ENCODE measurements around the gene AKT1S1. TPM values are rescaled to one million over a fixed set of nuclear protein-coding genes. Genes with fewer than 3 reads are reported as not detected.

The AKT1S1 gene
- total and polyA plus RNA-seq, 7 donors: 48.0 to 103 (median 57.7) TPM

- Histone ChIP-seq H3K9me3 (no peaks in the 10 kb centered on the region), H3K4me1 (no peaks in the 10 kb centered on the region), H3K27me3 (ENCODE audit: insufficient read depth in 3 of 3, low read length in 2 of 3) (no peaks in the 10 kb centered on the region), H3K4me3 (no peak overlapping the region), H3K27ac (no peak overlapping the region), H3K36me3 (ENCODE audit: insufficient read depth in 1 of 2, low read depth in 1 of 2) (peaks cover 0 to 65% of the 10 kb centered on the region in 2 donors)
- 91 to 93% (median 92%) methylated on average over 36 to 37 of the region's 37 CpGs for WGBS, 3 donors
- no peak for ATAC-seq
- TF ChIP-seq CTCF (IDR thresholded peaks at IDR 0.05): no peak
- no peak for DNase-seq
- intact Hi-C loops (cut with DNase I): no loop called here
Observed at GRCh38 chr19:49908480-49909420, 31.6 kb upstream of the AKT1S1 start.

DNA sequence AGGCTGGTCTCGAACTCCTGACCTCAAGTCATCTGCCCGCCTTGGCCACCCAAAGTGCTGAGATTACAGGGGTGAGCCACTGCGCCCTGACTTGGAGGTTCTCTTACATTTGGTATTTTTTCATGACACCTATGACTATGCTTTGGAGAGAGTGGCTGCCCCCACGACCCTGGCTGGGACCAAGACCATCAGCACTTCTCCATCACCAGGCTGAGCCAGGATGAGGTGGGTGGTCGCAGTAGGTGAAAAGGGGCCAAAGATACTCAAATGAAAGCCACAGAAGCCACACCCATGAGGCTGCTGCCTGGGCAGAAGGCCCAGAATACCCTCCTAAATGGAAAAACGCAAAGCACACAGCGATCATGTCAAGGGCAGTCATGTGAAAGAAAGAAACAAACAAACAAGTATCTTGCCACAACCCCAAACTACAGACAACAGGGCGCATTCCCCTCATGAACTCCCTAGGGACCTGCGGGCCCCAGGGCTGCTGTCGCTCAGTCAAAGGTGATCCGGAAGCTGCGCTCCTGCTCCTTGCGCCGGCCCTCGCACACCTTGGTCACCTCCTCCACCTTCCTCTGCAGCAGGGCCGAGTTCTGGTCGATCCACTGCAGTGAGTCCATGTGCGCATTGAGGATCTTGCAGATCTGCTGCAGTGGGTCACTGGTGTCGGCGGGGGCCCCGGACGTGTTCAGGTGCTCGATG lies 30.7 kb upstream of the AKT1S1 start:
- peaks cover 0 to 57% of the 10 kb centered on the region in 2 donors for H3K36me3 ChIP-seq (ENCODE audit: insufficient read depth in 1 of 2, low read depth in 1 of 2)
- 88 to 94% (median 93%) methylated on average over 23 of the region's 23 CpGs for WGBS, 3 donors
- H3K27ac ChIP-seq: no peak overlapping the region
- no peak for ATAC-seq
- H3K9me3 ChIP-seq: no peaks in the 10 kb centered on the region
- DNase-seq: no peak
- TF ChIP-seq CTCF (IDR thresholded peaks at IDR 0.05): no peak
- no peak overlapping the region for H3K4me3 ChIP-seq
- intact Hi-C loops (cut with DNase I): no loop called here
- H3K4me1 ChIP-seq: no peaks in the 10 kb centered on the region
- H3K27me3 ChIP-seq (ENCODE audit: insufficient read depth in 3 of 3, low read length in 2 of 3): no peaks in the 10 kb centered on the region

DNA sequence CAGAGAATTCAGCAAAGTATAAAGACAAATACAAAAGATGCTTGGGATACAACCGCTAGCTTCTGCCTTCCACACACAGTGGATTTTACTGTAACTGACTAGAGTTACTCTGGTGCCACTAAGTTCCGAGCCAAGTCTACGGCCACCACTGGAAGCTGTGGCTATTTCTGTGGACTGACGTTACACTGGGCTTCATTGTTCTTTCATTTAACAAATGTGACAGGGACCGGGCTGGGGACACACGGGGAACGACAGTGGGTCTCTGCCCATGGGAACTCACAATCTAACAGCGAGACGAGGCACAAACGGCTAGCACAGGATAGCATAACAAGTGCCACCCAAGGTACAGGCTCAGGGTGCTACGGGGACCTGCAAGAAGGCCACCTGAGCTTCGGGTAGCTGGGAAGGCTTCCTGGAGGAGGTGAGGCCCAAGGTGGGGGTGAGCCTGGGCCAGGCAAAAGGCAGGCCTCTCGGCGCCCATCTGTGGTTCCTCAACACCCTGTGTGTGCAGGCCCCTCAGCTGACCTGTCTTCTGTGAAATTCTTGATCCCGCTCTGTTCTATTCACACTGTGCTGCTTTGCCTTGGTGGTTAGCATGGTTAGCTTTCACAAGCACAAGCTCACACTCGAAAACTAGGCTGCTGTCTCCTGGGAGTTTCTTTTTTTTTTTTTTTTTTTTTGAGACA lies 29.9 kb upstream of the AKT1S1 start:
- H3K4me1 ChIP-seq: no peaks in the 10 kb centered on the region

GRCh38 chr19:49904136-49904535 lies 27.0 kb upstream of the AKT1S1 start:
- Histone ChIP-seq H3K36me3 (ENCODE audit: insufficient read depth in 1 of 2, low read depth in 1 of 2) (peaks cover 0 to 27% of the 10 kb centered on the region in 2 donors), H3K4me3 (no peak overlapping the region), H3K9me3 (no peaks in the 10 kb centered on the region), H3K27me3 (ENCODE audit: insufficient read depth in 3 of 3, low read length in 2 of 3) (no peaks in the 10 kb centered on the region), H3K27ac (no peak overlapping the region), H3K4me1 (no peaks in the 10 kb centered on the region)
- intact Hi-C loops (cut with DNase I): no loop called here
- no peak for ATAC-seq
- WGBS, 3 donors: 61 to 75% (median 64%) methylated on average over 6 of the region's 6 CpGs
- DNase-seq: no peak
- TF ChIP-seq CTCF (IDR thresholded peaks at IDR 0.05): no peak

More for the DNA sequence above, 29.9 kb upstream of the AKT1S1 start:
- 79 to 83% (median 83%) methylated on average over 16 of the region's 16 CpGs for WGBS, 3 donors
- TF ChIP-seq CTCF (IDR thresholded peaks at IDR 0.05): no peak
- H3K4me3 ChIP-seq: no peak overlapping the region
- H3K27ac ChIP-seq: no peak overlapping the region
- ATAC-seq (peak; percentile 33 to 67 (median 46)), DNase-seq (no peak)
- peaks cover 0 to 48% of the 10 kb centered on the region in 2 donors for H3K36me3 ChIP-seq (ENCODE audit: insufficient read depth in 1 of 2, low read depth in 1 of 2)
- H3K9me3 ChIP-seq: no peaks in the 10 kb centered on the region
- intact Hi-C loops (cut with DNase I): no loop called here
- no peaks in the 10 kb centered on the region for H3K27me3 ChIP-seq (ENCODE audit: insufficient read depth in 3 of 3, low read length in 2 of 3)

Measured in psoas muscle (tissue), 8 donors.